Measurements from ENCODE around the gene CLEC16A. TPM values are rescaled to one million over a fixed set of nuclear protein-coding genes. Genes with fewer than 3 reads are reported as not detected.

The CLEC16A gene
- total RNA-seq, 1 donor from 2014 or later = 57.6 TPM

GRCh38 chr16:11224894-11225676 lies 280.7 kb downstream of the CLEC16A start:
- H3K4me3 Mint-ChIP-seq = peak overlapping the region; percentile 69

GRCh38 chr16:11225677-11226549 lies 281.5 kb downstream of the CLEC16A start:
- H3K9me3 Mint-ChIP-seq = no peaks in the 10 kb centered on the region
- CTCF ChIA-PET = interaction anchor here (0.9 to 2.1 kb wide), 4 partner anchors 29 to 148 kb away, joined by 3 to 21 read pairs (median 4); partner anchors contain the start of gene SOCS1
- no peak for ATAC-seq (ENCODE audit: low read depth)
- H3K27me3 Mint-ChIP-seq = no peaks in the 10 kb centered on the region
- no peaks in the 10 kb centered on the region for H3K36me3 Mint-ChIP-seq (ENCODE audit: low read depth)
- TF ChIP-seq, protein P1, sequence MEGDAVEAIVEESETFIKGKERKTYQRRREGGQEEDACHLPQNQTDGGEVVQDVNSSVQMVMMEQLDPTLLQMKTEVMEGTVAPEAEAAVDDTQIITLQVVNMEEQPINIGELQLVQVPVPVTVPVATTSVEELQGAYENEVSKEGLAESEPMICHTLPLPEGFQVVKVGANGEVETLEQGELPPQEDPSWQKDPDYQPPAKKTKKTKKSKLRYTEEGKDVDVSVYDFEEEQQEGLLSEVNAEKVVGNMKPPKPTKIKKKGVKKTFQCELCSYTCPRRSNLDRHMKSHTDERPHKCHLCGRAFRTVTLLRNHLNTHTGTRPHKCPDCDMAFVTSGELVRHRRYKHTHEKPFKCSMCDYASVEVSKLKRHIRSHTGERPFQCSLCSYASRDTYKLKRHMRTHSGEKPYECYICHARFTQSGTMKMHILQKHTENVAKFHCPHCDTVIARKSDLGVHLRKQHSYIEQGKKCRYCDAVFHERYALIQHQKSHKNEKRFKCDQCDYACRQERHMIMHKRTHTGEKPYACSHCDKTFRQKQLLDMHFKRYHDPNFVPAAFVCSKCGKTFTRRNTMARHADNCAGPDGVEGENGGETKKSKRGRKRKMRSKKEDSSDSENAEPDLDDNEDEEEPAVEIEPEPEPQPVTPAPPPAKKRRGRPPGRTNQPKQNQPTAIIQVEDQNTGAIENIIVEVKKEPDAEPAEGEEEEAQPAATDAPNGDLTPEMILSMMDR (IDR thresholded peaks at IDR 0.05) = no peak
- POLR2A ChIA-PET = interaction anchor here (0.6 to 4.2 kb wide), 25 partner anchors 9 to 260 kb away, joined by 3 to 79 read pairs (median 8); partner anchors contain the start of gene SOCS1
- intact Hi-C loops (cut with micrococcal nuclease) = loop anchor here (1.0 to 2.0 kb wide), 7 partner anchors 7 to 147 kb away; no protein-coding TSS in a partner anchor
- peak overlapping the region; percentile 69 for H3K4me3 Mint-ChIP-seq
- peak overlapping the region; percentile 83 for H3K27ac Mint-ChIP-seq
- H3K4me1 Mint-ChIP-seq = peaks cover 40% of the 10 kb centered on the region
- no peak for DNase-seq

More at GRCh38 chr16:11224894-11225676, 280.7 kb downstream of the CLEC16A start:
- CTCF ChIA-PET = interaction anchor here (0.6 to 2.1 kb wide), 7 partner anchors 13 to 147 kb away, joined by 3 to 21 read pairs (median 3); partner anchors contain the start of gene SOCS1
- Mint-ChIP-seq H3K4me1 (peaks cover 39% of the 10 kb centered on the region), H3K27ac (peak overlapping the region; percentile 83), H3K27me3 (no peaks in the 10 kb centered on the region), H3K9me3 (no peaks in the 10 kb centered on the region), H3K36me3 (ENCODE audit: low read depth) (no peaks in the 10 kb centered on the region)
- DNase-seq (peak; percentile 65), ATAC-seq (ENCODE audit: low read depth) (peak; percentile 91)
- intact Hi-C loops (cut with micrococcal nuclease) = loop anchor here (1.0 to 2.0 kb wide), 7 partner anchors 8 to 146 kb away; no protein-coding TSS in a partner anchor
- POLR2A ChIA-PET = interaction anchor here (0.6 to 4.2 kb wide), 33 partner anchors 8 to 924 kb away, joined by 3 to 79 read pairs (median 7); partner anchors contain the start of gene SOCS1
- TF ChIP-seq, protein P1 (IDR thresholded peaks at IDR 0.05) = no peak

GRCh38 chr16:11229432-11229831 lies 285.1 kb downstream of the CLEC16A start:
- Mint-ChIP-seq H3K4me3 (no peak overlapping the region), H3K27me3 (no peaks in the 10 kb centered on the region), H3K27ac (peak overlapping the region; percentile 26), H3K4me1 (peaks cover 62% of the 10 kb centered on the region), H3K36me3 (ENCODE audit: low read depth) (no peaks in the 10 kb centered on the region), H3K9me3 (no peaks in the 10 kb centered on the region)
- ATAC-seq (ENCODE audit: low read depth) (no peak), DNase-seq (no peak)
- TF ChIP-seq, protein P1 (IDR thresholded peaks at IDR 0.05) = no peak
- CTCF ChIA-PET = interaction anchor here (1.0 kb wide), 1 partner anchor 11 kb away, joined by 3 read pairs; no protein-coding TSS in a partner anchor
- intact Hi-C loops (cut with micrococcal nuclease) = no loop called here
- POLR2A ChIA-PET = interaction anchor here (0.6 to 2.7 kb wide), 3 partner anchors 22 to 258 kb away, joined by 3 to 9 read pairs (median 3); partner anchors contain the start of gene SOCS1

DNA sequence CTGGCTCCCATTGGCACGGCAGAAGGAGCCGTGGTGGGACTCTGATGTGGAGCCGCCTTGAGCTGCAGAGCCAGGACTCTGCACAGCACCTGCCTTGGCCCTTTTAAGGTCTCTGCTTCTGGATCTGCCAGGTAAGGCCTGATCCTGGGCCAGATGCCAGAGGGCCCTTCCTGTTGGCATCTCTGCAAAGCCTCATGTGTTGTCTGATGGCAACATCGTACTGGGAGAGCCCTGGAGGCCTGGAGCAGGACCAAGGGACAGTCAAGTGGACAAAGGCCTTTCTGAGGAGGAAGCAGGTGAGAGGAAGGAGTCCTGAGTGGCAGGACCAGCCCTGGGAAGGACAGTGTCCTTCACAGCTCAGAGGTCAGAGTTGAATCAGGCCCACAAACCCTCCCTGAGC lies 285.5 kb downstream of the CLEC16A start:
- intact Hi-C loops (cut with micrococcal nuclease) = no loop called here
- Mint-ChIP-seq H3K9me3 (no peaks in the 10 kb centered on the region), H3K36me3 (ENCODE audit: low read depth) (no peaks in the 10 kb centered on the region), H3K27me3 (no peaks in the 10 kb centered on the region), H3K4me3 (no peak overlapping the region), H3K27ac (no peak overlapping the region), H3K4me1 (peaks cover 61% of the 10 kb centered on the region)
- TF ChIP-seq, protein P1 (IDR thresholded peaks at IDR 0.05) = no peak
- CTCF ChIA-PET = interaction anchor here (1.0 kb wide), 1 partner anchor 12 kb away, joined by 3 read pairs; no protein-coding TSS in a partner anchor
- no peak for DNase-seq
- POLR2A ChIA-PET = interaction anchor here (0.7 to 2.7 kb wide), 2 partner anchors 27 to 259 kb away, joined by 3 to 9 read pairs; partner anchors contain the start of gene SOCS1
- no peak for ATAC-seq (ENCODE audit: low read depth)
